Ammon's horn (tissue), 1 donor: ENCODE measurements around the gene SLC25A39.
"Not testable (repeated sequence)": the region's sequence is repeated elsewhere in the genome, so short reads cannot be mapped to it uniquely, and the experiment has no call there.

Experiments used
- DNase-seq: peaks from one replicate; pipeline ENCODE4 v3.0.0-alpha.2; 2016; ENCODE audit warnings: low spot score

SLC25A39 gene, protein sequence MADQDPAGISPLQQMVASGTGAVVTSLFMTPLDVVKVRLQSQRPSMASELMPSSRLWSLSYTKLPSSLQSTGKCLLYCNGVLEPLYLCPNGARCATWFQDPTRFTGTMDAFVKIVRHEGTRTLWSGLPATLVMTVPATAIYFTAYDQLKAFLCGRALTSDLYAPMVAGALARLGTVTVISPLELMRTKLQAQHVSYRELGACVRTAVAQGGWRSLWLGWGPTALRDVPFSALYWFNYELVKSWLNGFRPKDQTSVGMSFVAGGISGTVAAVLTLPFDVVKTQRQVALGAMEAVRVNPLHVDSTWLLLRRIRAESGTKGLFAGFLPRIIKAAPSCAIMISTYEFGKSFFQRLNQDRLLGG

DNA sequence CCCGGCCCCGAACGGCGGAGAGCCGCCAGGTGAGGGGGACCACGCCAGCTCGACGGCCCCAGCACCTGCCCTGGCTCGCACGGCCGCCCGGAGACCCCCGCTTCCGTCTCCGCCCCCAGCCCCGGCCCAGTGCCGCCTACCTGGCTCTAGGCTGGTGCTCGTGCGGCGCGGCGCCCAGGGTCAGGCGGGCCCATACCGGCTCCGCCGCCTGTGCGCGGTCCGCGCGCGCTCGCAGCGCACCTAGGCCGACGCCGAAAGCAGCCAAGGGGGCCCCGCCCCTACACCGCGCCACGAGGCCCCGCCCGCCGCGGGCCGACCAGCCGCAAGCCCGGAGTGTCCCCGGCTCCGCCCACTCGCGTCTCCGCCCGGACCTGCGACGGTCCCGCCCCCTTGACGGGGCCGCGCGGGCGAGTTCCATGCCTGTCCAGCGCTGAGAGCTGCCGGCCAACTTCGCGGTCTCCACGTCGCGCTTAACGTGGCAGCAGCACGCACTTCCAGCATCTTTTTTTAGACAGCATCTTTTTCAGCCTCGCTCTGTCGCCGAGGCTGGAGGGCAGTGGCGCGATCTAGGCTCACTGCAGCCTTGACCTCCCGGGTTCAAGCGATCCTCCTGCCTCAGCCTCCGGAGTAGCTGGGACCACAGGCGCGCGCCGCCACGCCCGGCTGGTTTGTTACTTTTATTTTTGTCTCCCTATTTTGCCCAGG lies at the start of gene SLC25A39:
TSS of gene SLC25A39 (minus strand) at position 253 of the 705 bp plus-strand sequence. CDS start 1,261 bp downstream, outside the sequence.
- peak; percentile 94 for DNase-seq

DNA sequence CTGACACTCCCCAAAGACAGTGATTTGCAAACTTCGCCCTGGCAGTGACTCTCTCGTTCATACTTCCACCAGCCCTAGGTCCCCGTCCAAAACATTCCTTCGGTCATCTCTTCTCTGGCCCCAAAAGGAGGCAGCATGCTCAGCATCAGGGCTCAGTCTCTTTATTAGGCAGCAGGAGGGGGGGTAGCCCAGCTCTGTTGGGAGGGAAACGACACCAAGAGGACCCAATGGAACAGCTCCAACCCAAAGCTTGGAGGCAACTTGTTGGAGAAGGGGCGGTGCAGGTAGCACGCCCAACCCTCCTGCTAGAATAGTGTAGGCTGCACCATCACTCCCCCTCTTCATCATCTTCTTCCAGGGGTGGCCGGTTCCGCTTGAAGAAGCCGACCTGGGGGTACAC lies 47.4 kb upstream of the SLC25A39 start:
- DNase-seq = no peak

DNA sequence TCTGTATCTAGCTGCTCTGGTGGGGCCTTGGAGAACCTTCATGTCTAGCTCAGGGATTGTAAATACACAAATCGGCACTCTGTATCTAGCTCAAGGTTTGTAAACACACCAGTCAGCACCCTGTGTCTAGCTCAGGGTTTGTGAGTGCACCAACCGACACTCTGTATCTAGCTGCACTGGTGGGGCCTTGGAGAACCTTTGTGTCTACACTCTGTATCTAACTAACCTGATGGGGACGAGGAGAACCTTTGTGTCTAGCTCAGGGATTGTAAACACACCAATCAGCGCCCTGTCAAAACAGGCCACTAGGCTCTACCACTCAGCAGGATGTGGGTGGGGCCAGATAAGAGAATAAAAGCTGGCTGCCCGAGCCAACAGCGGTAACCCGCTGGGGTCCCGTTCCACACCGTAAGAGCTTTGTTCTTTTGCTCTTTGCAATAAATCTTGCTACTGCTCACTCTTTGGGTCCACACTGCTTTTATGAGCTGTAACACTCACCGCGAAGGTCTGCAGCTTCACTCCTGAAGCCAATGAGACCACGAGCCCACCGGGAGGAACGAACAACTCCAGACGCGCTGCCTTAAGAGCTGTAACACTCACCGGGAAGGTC lies 44.9 kb upstream of the SLC25A39 start:
- DNase-seq = not testable (repeated sequence)

DNA sequence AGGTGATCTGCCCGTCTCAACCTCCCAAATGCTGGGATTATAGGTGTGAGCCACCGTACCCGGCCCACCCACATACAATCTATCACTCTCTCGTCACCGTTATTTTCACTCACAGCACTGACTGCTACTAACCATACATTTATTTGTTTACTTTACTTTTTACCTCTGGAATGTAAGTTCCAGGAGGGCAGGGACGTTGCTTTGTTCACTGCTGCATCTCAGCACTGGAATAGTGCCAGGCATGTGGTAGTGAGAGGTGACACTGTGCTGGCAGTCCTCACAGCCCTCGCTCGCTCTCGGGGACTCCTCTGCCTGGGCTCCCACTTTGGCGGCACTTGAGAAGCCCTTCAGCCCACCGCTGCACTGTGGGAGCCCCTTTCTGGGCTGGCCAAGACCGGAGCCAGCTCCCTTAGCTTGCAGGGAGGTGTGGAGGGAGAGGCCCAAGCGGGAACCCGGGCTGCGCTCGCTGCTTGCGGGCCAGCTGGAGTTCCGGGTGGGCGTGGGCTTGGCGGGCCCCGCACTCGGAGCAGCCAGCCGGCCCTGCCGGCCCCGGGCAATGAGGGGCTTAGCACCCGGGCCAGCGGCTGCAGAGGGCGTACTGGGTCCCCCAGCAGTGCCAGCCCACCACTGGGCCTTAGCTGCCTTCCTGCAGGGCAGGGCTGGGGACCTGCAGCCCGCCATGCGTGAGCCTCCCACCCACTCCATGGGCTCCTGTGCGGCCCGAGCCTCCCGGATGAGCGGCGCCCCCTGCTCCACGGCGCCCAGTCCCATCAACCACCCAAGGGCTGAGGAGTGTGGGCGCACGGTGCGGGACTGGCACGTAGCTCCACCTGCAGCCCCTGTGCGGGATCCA lies 44.0 kb upstream of the SLC25A39 start:
- not testable (repeated sequence) for DNase-seq

DNA sequence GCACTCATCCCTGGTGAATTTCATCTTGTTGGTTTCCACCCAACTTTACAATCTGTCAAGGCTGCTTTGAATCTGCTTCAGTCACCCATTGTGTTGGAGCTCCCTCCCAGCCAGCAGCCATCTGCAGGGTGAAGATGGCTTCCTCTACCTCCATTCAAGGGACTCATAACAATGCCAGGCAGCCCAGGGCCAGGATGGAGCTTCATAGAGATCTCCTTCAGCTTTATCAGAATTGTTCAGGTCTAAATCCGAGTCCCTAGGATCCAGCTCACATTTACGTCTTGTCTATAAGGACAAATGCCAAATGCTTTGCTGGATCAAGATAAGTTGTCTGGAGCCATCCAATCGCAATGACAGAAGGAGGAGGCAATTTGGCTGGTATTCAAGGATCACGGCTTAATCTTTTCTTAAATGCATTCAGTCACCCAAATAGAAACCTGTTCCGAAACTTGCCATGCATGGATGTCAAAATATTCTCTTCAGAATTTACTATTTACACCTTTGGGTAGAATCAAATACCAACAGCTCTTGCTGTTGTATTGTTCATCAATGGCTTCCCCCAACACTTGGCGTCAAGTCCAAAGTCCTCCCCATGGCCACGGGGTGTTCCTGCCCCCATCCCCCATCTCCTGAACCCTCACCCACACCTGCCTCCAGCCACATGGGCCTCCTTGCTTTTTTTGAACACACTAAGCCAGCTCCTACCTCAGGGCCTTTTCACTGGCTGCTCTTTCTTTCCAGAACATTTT lies 42.8 kb upstream of the SLC25A39 start:
- no peak for DNase-seq

DNA sequence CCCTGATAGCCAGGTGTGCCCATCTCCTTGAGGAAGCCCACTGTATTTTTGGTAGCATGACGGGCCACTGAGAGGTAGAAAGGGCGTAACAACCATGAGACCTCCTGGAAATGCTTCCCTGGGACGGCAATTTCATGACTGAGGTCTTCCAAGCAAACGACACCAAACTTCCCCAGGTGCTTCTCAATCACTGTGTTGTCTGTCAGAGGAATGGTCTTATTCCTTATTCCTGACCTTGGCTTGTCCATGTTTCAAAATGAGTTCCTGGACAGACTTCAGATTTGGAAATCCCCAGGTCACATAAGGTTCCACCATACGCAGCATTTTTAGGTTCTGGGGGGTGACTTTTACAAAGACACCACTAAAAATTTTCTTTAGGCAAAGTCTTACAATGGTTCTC lies 40.4 kb upstream of the SLC25A39 start:
- DNase-seq = not testable (repeated sequence)

DNA sequence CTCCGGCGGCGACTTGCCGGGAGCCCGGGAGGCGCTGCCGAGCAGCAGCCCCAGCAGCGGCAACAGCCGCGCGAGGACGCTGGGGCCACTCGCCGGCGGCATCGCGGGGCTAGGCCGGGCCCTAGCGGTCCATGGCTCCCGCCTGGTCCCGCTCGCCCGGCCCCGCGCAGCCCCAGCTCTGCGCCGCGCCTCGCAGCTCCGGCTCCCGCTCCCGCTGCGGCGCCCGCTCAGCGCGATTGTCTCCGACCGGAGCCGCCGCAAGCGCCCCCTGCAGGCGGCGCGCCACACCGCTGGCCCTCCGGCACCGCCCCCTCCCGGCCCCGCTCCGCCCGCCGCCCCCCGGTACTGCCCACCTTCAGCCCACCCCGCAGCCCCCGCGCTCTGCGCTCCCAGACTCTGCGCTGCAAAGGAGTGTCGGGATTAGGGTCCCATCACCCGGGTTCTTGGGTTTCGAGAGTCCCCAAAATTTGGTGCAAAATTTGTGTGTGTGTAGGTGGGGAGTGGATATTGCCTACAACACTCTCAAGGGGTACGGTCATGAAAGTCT lies 39.1 kb upstream of the SLC25A39 start, which contains the start of gene FAM171A2:
TSS of gene FAM171A2 (minus strand) at position 241 of the 547 bp plus-strand sequence. CDS start at position 102, 139 bp downstream.
- DNase-seq = peak; percentile 57

DNA sequence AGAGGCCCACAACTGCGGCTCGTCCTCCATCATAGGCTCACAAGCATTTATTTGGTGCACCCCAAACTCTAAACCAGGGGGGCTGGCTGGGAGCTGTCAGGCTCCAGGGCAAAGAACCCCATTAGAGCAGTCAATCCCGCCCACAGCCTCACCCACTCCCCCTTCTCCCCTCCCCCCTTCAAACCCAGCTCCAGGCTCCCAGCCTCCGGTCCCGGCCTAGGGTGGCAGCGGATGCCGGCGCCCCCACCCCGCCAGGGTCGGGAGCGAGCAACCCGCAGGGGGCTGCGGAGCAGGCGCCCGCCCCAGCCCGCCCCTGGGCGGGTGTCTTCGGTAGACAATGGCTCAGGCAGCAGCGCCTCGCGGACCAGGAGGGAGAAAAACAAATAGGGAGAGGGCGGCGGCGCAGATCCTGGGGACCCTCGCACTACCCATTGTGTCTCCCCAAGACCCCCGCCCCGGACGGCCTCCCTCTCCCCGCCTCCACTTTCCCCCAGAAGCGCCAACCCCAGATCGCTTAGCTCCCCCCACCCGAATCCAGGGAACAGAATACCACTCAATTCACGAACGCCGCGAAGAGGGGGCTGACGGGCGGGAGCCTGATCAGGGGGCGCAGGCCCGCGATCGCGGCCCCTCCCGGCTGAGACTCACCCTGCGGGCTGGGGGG lies 38.5 kb upstream of the SLC25A39 start:
- no peak for DNase-seq

DNA sequence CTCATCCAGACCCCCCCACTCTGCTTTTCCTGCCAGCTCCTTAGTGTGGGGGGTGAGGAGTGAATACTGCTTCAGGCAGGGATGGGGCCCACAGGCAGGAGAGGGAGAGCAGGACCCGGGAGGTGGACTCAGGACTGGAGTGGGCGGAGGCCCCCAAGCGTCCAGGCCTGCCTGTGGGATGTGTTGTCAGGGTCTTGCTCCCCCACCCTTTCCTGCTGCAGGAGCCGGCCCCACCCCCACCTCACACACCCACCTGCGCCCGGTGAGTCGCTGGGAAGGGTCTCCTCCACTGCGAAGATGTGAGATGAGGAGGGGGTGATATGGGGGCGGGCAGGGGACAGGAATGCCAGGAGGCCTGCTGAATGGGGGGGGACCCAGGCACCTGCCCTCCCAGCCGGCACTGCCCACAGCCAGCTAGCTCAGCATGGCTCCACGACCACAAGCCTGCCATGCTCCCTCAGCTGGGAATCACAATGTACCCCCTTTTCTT lies 37.9 kb upstream of the SLC25A39 start:
- no peak for DNase-seq

DNA sequence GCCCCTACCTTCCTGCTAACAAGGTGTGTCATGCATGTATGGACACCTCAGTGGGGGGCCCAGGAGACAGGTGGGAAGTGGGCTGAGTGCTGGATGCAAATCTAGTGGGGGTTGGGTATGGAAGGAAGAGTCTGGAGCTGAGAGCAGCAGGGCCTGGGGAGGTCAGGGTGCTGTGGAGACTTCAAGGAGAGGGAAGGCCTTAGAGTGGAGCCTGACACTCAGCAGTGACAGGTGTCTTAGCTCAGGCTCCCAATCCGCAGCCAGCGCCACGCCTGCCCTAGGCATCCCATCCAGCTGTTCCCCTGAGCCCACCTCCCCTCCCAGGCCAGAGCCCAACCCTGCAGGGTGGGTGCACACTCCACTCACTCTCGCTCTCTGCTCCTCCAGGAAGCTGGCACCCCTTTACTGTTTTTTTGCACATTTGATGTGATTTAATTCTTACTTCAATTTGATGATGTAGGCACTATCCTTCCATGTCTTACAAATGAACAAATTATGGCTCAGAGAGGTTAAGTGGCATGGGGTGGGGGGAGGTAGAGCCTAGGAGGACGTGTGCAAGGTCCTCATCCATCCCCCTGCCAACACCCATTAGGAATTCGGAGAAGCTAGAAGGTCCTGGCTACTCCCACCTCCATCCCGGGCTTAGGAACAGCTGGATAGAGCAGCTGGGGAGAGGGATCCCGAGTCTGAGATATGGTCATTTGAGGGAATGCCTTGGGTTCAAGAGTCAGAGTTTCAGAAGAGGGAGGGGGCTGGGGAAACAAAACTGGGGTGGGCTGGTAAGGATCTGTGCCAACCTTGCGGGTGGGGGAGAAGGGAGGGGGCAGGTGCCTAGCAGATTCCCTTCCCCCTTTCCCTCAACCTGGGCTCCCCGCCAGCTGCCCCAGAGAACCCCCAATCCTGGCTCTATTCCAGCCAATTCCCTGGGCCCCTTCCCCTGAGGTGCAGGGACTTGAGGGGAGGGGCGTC lies 37.0 kb upstream of the SLC25A39 start:
- DNase-seq = no peak

DNA sequence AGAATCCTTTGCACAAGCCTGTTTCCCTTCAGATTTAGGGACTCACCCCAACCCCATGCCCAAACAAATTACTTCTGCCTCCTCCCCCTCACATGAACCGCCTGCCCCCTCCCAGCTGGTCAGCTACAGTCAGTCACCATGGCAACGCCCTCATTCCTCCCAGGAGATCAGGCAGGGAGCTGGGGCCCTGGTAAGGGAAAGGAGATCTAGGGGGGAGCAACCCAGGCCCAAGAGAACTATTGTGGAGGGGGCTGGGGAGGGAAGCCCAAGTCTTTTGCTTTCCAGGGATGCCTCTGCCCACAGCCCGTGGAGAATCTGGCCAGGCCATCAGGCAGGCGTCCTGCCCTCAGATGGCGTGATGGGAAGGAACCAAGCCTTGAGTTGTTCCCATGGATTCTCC lies 36.2 kb upstream of the SLC25A39 start:
- no peak for DNase-seq

DNA sequence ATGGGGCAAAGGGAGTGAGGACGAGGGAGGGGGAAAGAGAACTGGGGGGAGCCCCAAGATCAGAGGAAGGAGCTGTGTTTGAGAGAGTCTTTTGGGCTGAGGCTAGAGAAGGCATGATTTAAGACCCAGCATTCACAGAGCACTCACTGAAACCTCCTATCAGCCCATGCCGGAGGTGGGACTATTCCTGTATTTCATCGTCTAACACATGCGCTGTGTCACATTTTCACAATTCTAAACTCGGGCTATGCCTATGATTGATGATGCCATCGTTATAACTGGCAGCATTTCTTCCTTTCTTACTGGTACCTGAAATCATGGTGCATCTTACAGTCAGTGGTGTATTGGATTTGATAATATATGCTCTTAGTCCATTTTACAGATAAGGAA lies 35.5 kb upstream of the SLC25A39 start:
- DNase-seq = peak; percentile 40

DNA sequence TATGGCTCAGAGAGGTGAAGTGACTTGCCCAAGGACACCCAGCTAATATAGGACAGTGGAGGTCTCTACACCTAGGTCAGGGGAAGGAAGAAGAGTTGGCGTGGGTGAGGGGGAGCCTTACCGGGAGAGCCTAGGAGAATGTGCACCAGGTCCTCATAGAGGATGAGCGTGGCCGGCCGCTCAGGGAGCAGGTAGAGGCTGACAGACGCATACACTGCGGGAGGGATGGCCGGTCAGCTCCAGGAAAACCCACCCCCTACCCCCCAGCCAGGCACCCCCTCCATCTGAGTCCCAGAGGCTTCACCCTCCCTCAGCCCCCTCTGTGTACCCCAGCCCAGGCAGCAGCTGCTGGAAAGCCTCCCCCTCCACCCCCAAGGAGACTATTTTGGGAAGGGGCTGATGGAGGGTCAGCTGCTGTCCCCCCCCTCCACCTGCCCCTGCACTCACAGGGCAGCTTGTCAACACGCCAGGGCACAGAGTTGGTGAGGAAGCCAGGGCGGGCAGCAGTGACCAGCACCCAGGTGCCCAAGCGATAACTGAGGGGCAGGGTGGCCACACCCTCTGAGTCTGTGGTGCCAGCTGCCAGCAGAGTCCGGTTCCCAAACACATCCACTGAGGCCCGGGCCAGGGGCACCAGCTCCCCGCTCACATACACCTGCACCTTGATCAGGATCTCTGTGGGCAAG lies 35.0 kb upstream of the SLC25A39 start:
- DNase-seq = no peak

DNA sequence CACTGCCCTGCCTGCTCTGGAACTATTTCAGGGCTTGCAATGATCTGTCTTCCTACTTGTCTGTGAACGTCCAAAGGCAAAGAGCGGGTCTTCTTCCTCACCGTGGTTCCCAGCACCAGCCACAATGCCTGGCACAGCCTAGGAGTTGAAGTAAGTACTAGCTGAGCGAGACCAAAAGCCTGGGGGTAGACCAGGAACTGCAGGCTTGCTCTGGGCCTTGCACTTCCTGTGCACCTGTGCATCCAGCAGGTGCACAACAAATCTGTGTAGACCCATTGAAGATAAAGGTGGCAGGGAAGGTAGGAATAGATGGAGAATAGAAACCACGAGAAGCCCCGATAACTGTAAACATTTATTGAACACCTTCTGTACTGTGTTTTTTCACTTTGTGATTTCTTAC lies 34.4 kb upstream of the SLC25A39 start:
- DNase-seq = no peak

DNA sequence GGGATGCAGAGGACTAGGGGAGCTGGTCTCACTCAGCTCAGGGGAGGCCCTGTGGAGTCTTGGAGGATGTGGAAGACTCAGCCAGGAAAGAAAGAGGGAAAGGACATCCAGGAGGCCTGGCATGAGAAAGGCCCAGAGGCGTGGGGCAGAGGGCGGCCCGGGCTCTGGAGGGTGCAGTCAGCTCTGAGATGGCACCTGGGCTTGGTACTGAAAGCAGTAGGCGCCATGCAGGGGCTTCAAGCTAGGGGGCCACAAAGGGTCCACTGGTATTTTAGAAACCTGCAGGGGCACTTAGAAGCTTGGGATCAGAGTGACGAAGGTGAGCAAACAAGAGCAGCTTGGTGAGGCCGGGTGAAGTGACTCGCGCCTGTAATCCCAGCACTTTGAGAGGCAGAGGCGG lies 33.4 kb upstream of the SLC25A39 start:
- no peak for DNase-seq

DNA sequence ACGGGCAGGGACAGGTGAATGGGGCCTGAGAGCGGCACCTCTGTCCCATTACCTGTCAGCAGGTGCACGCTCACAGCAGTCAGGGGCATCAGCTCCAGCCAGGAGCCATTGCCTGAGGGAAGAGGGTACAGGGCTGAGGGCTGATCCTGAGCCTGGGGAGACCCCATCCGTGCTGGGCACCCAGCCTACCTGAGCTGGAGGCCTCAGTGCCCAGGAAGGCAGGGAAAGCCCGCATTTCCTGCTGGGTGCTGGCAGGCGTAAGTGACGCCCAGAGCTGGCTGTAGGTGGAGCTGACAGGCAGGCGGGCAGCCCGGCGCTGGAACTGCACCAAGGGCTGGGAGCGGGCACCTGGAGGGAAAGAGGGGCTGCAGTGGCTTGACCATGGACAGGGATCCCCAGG lies 31.6 kb upstream of the SLC25A39 start:
- DNase-seq = no peak

DNA sequence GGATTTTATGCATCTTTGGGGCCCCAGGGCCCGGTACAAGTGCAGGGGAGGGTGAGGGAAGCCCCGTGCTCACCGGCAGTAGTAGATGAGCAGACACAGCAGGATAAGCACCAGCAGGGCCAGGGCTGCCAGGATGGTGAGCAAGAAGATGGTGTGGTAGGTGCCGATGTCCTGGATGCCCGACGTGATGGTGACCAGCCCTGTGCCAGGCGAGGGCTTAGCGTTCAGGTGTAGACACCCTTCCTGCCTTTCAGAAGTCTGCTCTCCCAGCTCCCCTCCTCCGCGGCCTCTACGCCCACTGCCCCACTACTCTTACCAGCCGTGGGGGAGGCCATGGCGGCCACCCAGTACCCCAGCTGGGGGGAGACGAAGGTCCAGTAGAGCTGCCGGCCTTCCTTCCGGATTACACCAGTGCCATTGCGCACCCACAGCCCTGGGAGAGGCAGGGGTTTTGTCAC lies 31.0 kb upstream of the SLC25A39 start:
- no peak for DNase-seq
